DLD1 (cell line): ENCODE measurements around the gene LTBP1.
"Not testable (repeated sequence)": the region's sequence is repeated elsewhere in the genome, so short reads cannot be mapped to it uniquely, and the experiment has no call there.

Experiments used
- in situ Hi-C: cut with HindIII; loops from 2 replicates; pipeline ENCODE4 v1.10.0; 2017; ENCODE audit warnings: low sequenced_read_pairs

LTBP1 gene

GRCh38 chr2:33214857-33215256, 268.1 kb downstream of the LTBP1 start:
- in situ Hi-C loops, result no loop called here

GRCh38 chr2:33215299-33215698, 268.5 kb downstream of the LTBP1 start:
- in situ Hi-C loops, result no loop called here

- in situ Hi-C loops, result no loop called here
These were observed 269.2 kb downstream of the LTBP1 start for GRCh38 chr2:33215983-33216382.

GRCh38 chr2:33216508-33217182, 269.9 kb downstream of the LTBP1 start:
- in situ Hi-C loops, result no loop called here

GRCh38 chr2:33217406-33217805, 270.7 kb downstream of the LTBP1 start:
- in situ Hi-C loops, result no loop called here

- in situ Hi-C loops, result no loop called here
These were observed 272.4 kb downstream of the LTBP1 start for GRCh38 chr2:33219114-33219513.

GRCh38 chr2:33219850-33220275, 273.1 kb downstream of the LTBP1 start:
- in situ Hi-C loops, result no loop called here

GRCh38 chr2:33220533-33220932, 273.8 kb downstream of the LTBP1 start:
- in situ Hi-C loops, result no loop called here

- in situ Hi-C loops, result no loop called here
These were observed 274.5 kb downstream of the LTBP1 start for GRCh38 chr2:33221046-33221784.

GRCh38 chr2:33222309-33222708, 275.6 kb downstream of the LTBP1 start:
- in situ Hi-C loops, result no loop called here

GRCh38 chr2:33223856-33224255, 277.1 kb downstream of the LTBP1 start:
- in situ Hi-C loops, result no loop called here

GRCh38 chr2:33225350-33225749, 278.6 kb downstream of the LTBP1 start:
- in situ Hi-C loops, result no loop called here

GRCh38 chr2:33226546-33226945, 279.8 kb downstream of the LTBP1 start:
- in situ Hi-C loops, result no loop called here

- in situ Hi-C loops, result no loop called here
These were observed 282.9 kb downstream of the LTBP1 start for GRCh38 chr2:33229646-33230045.

GRCh38 chr2:33230195-33230594, 283.4 kb downstream of the LTBP1 start:
- in situ Hi-C loops, result no loop called here

- in situ Hi-C loops, result no loop called here
These were observed 284.1 kb downstream of the LTBP1 start for GRCh38 chr2:33230842-33231241.

GRCh38 chr2:33235559-33235958, 288.8 kb downstream of the LTBP1 start:
- in situ Hi-C loops, result not testable (repeated sequence)

GRCh38 chr2:33236482-33237385, 290.0 kb downstream of the LTBP1 start:
- in situ Hi-C loops, result no loop called here

GRCh38 chr2:33238111-33238510, 291.4 kb downstream of the LTBP1 start:
- in situ Hi-C loops, result no loop called here

- in situ Hi-C loops, result no loop called here
These were observed 293.4 kb downstream of the LTBP1 start for GRCh38 chr2:33240178-33240577.

GRCh38 chr2:33241072-33241471, 294.3 kb downstream of the LTBP1 start:
- in situ Hi-C loops, result no loop called here
